Measurements from ENCODE around the gene VAV3.

VAV3 gene

DNA sequence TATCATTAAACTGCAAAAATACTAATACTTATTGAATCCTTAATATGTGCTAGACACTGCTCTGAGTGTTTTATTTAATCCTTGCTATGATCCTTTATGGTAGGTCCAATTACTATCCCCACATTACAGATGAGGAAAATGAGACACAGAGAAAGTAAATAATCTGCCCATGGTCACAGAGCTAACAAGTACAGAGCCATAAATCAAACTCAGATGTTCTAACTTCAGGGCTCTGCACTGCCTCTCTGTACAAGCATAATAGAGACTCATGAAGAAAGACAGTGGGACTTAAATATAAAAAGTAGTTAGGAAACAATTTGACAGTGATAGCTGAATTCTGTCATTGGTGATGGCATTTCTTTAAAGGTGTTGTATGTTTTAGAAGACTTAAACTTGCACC lies 346.4 kb downstream of the VAV3 start:
- H3K27me3 ChIP-seq (ENCODE audit: insufficient read depth, poor library complexity, severe bottlenecking): no peaks in the 10 kb centered on the region
- TF ChIP-seq SPI1 (IDR thresholded peaks at IDR 0.05; ENCODE audit: borderline replicate concordance, low read depth): no peak
- TF ChIP-seq CTCF (IDR thresholded peaks at IDR 0.05; ENCODE audit: insufficient read depth, low read length): no peak
- H3K27ac ChIP-seq (replicated peaks): no peak overlapping the region
- no peak for DNase-seq (ENCODE audit: low read depth in 1 of 2, low spot score in 1 of 2)
- H3K4me3 ChIP-seq (replicated peaks; ENCODE audit: insufficient read depth, low read length): no peak overlapping the region

DNA sequence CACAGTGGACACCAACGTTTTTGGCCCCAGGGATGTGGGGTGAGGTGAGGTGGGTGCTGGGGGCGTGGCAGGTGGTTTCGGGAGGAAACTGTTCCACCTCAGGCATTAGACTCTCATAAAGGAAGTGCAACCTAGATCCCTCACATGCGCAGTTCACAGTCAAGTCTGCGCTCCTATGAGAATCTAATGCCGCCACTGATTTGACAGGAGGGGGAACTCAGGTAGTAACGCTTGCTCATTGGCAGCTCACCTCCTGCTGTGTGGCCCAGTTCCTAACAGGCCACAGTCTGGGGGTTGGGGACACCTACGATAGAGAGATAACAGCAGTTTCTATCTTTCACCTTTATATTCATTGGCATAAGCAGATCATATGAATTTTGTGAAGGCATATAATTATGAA lies 347.1 kb downstream of the VAV3 start:
- H3K27me3 ChIP-seq (ENCODE audit: insufficient read depth, poor library complexity, severe bottlenecking): no peaks in the 10 kb centered on the region
- no peak overlapping the region for H3K27ac ChIP-seq (replicated peaks)
- DNase-seq (ENCODE audit: low read depth in 1 of 2, low spot score in 1 of 2): no peak
- no peak overlapping the region for H3K4me3 ChIP-seq (replicated peaks; ENCODE audit: insufficient read depth, low read length)
- no peak for TF ChIP-seq POLR2AphosphoS5 (IDR thresholded peaks at IDR 0.05; ENCODE audit: low read depth)
- no peak for TF ChIP-seq GABPA (IDR thresholded peaks at IDR 0.05; ENCODE audit: low read depth)

GRCh38 chr1:107617456-107617855 lies 347.5 kb downstream of the VAV3 start:
- Histone ChIP-seq H3K27ac (replicated peaks) (no peak overlapping the region), H3K27me3 (ENCODE audit: insufficient read depth, poor library complexity, severe bottlenecking) (no peaks in the 10 kb centered on the region), H3K4me3 (replicated peaks; ENCODE audit: insufficient read depth, low read length) (no peak overlapping the region)
- no peak for DNase-seq (ENCODE audit: low read depth in 1 of 2, low spot score in 1 of 2)
- TF ChIP-seq SPI1 (IDR thresholded peaks at IDR 0.05; ENCODE audit: borderline replicate concordance, low read depth): no peak
- no peak for TF ChIP-seq GABPA (IDR thresholded peaks at IDR 0.05; ENCODE audit: low read depth)
- TF ChIP-seq, protein P1, sequence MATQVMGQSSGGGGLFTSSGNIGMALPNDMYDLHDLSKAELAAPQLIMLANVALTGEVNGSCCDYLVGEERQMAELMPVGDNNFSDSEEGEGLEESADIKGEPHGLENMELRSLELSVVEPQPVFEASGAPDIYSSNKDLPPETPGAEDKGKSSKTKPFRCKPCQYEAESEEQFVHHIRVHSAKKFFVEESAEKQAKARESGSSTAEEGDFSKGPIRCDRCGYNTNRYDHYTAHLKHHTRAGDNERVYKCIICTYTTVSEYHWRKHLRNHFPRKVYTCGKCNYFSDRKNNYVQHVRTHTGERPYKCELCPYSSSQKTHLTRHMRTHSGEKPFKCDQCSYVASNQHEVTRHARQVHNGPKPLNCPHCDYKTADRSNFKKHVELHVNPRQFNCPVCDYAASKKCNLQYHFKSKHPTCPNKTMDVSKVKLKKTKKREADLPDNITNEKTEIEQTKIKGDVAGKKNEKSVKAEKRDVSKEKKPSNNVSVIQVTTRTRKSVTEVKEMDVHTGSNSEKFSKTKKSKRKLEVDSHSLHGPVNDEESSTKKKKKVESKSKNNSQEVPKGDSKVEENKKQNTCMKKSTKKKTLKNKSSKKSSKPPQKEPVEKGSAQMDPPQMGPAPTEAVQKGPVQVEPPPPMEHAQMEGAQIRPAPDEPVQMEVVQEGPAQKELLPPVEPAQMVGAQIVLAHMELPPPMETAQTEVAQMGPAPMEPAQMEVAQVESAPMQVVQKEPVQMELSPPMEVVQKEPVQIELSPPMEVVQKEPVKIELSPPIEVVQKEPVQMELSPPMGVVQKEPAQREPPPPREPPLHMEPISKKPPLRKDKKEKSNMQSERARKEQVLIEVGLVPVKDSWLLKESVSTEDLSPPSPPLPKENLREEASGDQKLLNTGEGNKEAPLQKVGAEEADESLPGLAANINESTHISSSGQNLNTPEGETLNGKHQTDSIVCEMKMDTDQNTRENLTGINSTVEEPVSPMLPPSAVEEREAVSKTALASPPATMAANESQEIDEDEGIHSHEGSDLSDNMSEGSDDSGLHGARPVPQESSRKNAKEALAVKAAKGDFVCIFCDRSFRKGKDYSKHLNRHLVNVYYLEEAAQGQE (IDR thresholded peaks at IDR 0.05; ENCODE audit: insufficient replicate concordance, low read depth): no peak
- TF ChIP-seq CTCF (IDR thresholded peaks at IDR 0.05; ENCODE audit: insufficient read depth, low read length): no peak
- TF ChIP-seq POLR2AphosphoS5 (IDR thresholded peaks at IDR 0.05; ENCODE audit: low read depth): no peak

DNA sequence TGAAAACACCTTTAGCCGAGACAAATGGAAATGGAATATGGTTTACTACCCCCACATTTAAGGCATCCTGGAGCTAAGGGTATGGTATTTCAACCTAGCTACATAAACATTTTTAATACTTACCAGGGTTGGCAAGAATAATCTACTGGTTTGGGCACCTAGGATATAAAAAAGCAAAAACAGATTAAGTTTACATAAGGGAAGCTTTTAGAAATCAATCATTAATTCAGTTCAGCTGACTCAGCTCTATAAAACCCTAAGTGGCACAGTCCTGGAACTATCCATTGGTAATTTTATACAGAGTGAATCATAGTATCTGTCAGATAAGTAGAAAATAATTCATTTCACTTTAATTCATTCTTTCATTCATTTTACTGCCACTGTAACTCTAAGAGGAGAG lies 355.2 kb downstream of the VAV3 start:
- no peaks in the 10 kb centered on the region for H3K27me3 ChIP-seq (ENCODE audit: insufficient read depth, poor library complexity, severe bottlenecking)
- DNase-seq (ENCODE audit: low read depth in 1 of 2, low spot score in 1 of 2): no peak
- H3K4me3 ChIP-seq (replicated peaks; ENCODE audit: insufficient read depth, low read length): no peak overlapping the region
- no peak overlapping the region for H3K27ac ChIP-seq (replicated peaks)
- no peak for TF ChIP-seq CTCF (IDR thresholded peaks at IDR 0.05; ENCODE audit: insufficient read depth, low read length)
- TF ChIP-seq GABPA (IDR thresholded peaks at IDR 0.05; ENCODE audit: low read depth): no peak
- TF ChIP-seq, protein P1 (IDR thresholded peaks at IDR 0.05; ENCODE audit: insufficient replicate concordance, low read depth): no peak
- no peak for TF ChIP-seq POLR2AphosphoS5 (IDR thresholded peaks at IDR 0.05; ENCODE audit: low read depth)
- no peak for TF ChIP-seq SPI1 (IDR thresholded peaks at IDR 0.05; ENCODE audit: borderline replicate concordance, low read depth)
